ENCODE data around the gene AFDN. TPM values are rescaled to one million over a fixed set of nuclear protein-coding genes. Genes with fewer than 3 reads are reported as not detected.
"Not testable (repeated sequence)": the region's sequence is repeated elsewhere in the genome, so short reads cannot be mapped to it uniquely, and the experiment has no call there.

The AFDN gene
- total RNA-seq, 1 donor from 2014 or later: 166 TPM

DNA sequence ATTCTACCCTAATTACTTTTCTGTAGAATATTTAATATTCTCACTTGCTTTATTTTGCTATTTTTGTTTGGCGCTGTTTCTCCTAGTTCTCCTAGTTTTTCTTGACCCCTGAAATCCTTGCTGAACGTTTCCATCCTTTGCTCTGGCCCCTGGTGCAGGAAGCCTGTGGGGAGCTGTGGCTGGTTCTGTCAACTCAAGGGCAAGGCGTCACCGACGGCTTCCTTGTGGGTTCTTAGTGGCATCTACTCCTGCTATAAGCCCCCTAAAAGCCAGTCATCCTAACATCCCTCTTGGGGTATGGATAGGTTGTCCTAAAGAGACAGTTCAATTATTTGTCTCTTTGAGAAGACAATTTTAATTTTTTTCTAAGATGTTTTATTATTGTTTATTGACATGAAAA lies 133.9 kb downstream of the AFDN start:
- DNase-seq: no peak

DNA sequence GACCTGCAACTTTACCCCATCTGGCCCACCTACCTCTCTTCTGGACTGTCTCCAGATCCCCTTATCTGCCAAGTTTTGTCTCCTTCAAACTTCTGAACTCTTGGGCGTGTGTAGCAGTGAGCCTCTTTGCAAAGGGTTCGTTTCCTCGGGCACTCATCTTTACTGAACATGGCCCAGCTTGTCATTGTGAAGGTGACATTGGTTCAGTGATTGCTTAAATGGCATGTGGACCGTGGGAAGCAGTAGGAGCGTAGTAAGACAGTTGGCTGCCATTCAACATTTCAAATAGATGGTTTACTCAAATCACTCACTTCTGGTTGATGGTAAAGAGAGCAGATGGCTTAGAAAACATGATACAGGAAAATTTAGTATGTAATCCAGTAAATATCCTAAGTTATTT lies 136.0 kb downstream of the AFDN start:
- DNase-seq: no peak

DNA sequence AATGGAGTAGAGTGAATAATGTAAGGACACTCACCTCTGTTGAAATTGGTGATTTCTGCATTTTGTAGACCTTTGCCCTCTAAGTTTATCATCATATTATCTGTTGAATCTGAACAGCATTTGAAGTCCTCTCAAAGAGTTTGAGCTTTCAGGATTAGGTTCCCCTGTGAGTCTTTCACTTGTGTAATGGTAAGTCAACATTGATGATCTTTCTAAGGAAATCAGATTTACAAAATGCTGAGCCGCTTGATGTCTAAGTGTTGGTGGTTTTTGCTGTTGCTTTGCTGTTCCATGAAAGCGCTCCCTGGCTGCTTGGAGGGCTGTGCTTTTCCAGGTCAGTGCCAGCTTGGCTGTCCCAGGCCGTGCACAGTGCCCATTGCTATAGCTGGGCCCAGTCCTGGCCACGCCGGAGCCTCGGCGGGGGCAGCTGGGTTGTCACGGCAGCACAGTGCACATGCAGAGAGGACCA lies 136.9 kb downstream of the AFDN start:
- DNase-seq: no peak

DNA sequence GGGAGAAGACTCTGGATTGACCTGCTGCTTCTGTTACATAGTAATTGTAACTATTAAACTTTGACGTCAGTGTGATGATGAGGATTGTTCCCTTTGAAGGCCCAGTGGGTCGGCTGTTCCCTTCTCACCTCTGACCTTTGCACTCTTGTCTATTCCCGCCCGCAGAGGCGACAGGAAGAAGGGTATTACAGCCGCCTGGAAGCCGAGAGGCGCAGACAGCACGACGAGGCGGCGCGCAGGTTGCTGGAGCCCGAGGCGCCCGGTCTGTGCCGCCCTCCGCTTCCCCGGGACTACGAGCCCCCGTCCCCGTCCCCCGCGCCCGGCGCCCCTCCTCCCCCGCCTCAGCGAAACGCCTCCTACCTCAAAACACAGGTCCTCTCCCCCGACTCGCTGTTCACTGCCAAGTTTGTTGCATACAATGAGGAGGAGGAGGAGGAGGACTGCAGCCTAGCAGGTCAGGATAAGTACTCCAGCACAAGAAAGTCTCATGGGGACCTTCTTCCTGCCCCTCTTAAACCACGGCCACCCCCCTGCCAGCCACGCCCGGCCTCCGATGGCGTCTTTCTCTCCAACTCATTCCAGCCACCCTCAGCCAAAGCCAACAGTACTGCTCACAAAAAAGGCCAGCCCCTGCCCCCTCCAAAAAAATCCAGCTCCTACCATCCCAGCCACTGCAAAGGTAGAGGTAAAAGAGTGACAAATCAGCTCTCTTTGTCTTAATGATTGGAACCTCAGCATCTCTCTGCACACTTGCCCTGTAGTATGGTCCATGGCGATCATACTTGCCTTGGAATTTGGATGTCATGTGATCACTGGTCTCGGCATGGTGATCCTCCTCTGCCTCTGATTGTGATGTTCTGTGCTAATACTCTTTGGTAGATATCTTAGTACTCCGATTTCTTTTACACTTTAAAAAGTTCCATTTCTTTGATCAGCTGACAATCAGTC lies 139.2 kb downstream of the AFDN start:
- no peak for DNase-seq

DNA sequence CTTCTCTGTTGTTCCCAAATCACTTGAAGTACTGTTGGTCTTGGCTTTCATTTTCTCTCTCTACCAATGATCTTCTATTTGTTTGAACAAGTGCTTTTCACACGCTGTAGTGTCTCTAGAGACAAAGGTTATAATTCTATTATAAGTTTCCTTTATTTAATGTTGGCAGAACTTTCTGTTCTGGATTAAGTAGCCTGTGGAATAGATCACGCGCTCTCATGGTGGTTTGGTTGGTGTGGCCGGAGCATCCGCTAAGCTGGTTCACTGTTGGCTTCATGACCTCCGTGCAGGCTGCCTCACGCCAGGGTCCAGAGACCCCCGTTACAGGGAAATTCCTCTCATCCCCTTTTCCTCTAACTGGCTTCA lies 139.8 kb downstream of the AFDN start:
- no peak for DNase-seq

DNA sequence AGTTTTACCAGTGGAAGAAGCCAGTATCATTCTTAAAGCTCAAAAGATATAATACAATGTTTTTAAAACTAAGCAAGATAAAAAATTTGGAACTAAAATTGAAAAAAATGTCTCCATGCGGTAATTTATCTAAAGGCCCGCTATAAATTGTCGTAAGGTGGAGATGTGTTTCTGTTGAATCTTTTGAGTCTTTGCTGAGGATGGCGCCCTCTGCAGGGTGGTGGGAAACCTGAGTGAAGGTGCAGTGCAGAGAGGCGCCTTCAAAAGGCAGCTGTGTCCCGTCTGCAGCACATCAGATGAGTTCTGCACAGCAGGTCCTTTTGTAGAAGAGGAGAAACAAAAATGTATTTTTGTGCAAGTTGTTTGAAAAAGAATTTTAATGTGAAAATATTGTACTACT lies 141.4 kb downstream of the AFDN start:
- DNase-seq: peak; percentile 37

DNA sequence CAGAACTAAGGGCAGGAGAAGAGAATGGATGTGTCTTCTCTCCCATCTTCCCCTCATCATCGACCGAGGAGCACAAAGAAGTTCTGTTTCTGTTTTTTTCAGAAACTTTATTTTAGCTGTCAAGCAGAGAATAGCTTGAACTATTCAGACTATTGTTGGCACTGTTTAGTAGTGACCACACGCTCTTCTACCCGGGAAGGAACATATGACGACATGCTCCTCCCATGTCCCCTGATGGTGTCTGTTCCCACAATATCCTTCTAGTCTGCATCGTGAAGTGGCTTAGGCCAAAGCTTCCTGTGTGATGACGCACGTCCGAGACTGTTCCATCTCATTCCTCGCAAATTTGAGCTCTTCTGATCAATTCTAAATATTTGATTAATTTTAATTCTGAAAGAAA lies 143.5 kb downstream of the AFDN start:
- no peak for DNase-seq

DNA sequence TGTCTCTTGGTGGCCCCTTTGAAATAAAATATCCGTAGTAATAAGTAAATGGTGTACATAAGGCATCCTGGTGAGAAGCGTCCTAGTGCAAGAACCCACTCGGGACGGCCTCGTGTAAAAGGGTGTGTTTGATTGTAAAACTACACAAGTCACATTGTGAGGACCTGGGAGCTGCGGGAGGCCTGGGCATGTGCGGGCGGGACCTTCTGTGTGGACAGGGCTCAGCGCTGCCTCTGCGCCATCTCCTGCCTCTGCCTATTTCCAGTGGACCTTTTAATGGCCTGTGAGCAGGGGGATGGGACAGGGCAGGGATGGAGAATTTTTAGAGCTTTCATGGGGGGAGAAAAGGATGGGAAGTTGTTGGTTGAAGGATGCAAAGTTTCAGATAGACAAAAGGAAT lies 145.5 kb downstream of the AFDN start:
- no peak for DNase-seq

DNA sequence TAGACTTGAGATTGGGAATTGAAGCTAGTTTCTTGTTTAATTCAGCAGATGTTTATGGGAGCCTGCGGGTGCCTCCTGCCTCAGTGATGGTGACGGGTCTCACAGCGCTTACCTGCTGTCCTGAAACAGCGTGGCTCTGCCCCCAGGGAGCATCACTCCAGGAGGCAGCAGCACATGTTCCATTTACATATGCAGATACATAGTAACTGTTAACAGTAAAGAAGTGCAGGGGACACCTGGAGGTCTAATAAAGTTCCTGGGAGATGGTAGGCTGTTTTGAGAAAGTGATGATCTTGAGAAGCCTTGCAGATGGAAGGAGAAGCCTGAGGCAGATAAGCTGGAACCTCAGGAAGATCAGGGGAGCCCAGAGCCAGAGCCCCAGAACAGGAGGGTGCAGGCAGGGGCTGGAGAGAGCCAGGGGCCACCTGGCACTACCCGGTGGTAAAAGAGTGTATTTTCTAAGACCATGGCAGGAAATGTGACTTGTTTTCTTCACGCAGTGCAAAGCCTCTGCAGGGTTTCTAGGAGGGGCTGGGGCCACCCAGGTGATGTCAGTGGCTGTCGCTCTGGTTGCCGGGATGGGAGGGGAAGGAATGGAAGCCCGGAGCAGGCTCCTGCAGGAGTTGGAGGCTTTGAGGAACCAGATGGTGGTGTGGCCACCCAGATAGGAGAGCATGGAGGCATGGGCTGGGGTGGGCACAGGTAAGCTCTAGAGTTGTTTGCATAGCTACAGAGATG lies 146.6 kb downstream of the AFDN start:
- DNase-seq: no peak

DNA sequence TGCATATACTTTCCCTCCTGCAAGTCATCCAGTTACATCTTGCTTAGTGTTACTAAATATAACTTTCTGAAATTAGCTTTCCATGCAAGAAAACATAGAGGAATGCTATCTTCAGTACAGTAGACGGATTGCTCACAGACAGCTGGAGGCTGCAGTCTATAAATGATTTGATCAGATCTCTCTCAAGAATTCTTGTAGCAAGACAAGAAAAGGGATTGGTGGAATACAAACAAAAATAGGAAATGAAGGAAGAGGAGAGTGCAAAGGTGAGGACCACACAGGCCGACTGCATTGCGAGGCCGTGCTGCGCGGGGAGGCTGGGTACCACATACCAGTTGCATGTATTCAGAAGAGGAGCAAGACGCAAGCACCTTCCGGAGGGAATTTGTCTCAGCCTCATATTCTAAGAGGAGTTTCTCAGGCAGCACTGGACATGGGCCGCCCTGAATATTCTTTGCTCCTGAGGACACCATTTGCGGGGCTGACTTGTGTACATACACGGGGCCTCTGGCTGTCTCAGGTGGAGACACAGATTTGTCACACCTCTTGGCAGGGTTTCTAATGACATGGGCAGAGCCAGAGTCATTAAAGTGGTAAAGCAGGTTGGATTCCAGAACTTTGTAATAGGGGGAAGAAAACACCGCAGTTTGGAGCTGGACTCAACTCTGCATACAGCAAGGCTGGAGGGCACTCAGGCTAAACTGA lies 148.1 kb downstream of the AFDN start:
- DNase-seq: peak; percentile 15

DNA sequence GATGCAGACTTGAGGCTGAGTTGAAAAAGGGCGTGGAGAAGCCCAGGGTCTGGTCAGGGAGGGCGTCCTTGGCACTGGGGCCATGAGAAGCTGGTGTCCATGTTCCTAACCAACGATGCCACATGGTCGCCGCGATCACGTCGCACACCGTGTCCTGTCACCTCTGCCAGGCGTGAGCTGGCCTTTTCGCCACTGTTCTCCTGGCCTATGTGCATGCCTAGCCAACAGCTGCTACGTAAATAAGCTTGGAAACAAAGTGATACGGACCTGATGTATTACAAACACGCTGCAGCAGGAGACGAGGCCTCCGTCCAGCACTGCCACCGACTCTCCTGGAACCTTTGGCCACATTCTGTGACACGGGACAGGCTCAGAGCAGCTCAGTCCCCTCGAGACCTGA lies 148.7 kb downstream of the AFDN start:
- DNase-seq: no peak

DNA sequence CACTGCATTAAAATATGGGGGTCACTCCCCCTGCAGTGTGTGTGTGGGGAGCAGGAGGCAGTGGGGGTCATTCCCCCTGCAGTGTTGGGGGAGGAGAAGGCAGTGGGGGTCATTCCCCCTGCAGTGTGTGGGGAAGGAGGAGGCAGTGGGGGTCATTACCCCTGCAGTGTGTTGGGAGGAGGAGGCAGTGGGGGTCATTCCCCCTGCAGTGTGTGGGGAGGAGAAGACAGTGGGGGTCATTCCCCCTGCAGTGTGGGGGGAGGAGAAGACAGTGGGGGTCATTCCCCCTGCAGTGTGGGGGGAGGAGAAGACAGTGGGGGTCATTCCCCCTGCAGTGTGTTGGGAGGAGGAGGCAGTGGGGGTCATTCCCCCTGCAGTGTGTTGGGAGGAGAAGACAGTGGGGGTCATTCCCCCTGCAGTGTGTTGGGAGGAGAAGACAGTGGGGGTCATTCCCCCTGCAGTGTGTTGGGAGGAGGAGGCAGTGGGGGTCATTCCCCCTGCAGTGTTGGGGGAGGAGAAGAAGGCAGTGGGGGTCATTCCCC lies 149.5 kb downstream of the AFDN start:
- not testable (repeated sequence) for DNase-seq

DNA sequence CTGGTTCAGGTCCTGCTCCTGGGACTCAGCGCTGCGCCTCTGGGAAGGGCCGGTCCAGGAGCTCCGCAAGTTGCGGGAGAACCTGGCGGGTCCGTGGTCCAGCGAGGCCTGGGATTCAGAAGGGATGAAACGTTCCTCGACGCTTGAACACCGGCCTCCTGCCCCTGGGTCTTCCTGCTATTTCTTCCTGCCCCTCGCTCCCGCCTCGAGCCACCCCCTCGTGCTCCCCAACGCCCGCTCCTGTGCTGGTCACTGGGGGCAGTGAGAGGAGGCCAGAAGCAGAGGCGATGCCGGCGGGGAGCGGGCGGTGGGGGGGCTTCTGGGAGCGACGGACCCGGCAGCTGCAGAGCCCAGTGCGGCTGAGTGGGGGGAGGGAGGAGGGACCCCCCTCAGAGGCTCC lies 150.0 kb downstream of the AFDN start:
- no peak for DNase-seq

DNA sequence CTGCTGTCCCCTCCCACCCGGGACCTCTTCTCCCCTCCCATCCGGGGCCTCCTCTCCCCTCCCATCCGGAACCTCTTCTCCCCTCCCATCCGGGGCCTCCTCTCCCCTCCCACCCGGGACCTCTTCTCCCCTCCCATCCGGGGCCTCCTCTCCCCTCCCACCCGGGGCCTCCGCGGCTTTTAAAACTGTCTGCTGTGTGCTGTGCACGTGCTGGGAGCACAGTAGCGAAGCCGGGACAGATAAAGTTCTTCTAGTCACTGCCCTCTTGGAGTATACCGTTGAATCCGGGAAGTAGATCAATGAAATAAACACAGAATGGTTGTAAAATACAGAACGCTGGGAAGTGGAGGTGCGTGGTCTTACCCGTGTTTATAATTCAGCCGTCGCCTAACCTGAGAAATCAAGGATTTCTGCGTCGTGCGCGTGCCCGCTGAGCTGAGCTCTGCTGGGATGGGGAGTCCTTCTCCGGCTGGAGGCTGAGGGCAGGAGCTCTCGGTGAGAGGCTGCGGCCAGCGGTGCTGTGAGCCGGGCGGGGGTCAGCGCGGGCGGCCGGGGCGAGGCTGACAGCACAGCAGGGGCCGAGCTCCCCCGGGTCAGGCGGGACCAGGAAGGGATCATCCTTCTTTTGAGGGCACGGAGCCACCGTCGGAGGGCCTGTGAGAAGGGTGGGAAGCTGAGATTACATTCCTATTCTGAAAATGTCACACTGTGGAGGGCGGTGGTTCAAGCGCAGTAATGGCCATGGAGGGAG lies 151.2 kb downstream of the AFDN start:
- no peak for DNase-seq

DNA sequence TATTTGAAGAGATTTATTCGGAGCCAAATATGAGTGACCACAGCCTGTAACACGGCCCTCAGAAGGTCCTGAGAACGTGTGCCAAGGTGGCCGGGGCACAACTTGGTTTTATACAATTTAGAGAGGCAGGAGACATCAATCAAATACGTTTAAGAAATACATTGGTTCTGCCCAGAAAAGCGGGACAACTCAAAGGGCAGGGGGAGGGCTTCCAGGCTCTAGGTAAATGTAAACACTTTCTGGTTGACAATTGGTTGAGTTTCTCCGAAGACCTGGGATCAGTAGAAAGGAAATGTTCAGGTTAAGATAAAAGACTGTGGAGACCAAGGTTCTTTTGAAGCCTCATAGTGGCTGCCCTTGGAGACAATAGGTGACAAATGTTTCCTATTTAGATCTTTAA lies 151.9 kb downstream of the AFDN start:
- no peak for DNase-seq

DNA sequence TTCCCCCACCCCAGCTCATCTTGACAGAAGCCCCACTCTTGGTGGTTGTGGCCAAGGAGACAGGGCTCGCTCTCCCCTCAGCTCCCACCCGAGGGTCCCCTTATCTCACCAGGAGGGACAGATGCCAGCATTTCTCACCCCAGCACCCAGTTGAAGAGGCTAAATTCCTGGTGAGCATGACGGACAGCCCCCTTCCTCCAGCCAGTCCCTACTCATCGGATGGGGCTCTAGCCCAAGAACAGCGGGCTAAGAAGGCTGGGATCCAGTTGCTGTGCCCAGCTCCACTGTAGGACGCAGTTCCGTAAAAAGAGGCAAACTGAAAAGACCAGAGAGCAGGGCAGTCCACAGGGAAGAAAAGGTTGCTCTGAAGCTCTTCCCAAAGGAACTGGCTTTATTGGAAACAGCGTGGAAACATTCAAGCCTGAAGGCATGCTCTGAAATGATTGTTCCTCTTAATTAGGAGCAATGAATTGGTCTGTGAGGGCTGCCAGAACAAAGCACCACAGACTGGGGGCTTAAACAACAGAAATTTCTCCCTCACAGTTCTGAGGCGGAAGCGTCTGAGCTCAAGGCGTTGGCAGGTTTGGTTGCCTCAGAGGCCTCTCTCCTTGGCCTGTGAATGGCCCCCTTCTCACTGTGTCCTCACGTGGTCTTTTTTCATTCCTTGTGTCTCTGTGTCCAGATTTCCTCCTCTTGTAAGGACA lies 152.9 kb downstream of the AFDN start:
- no peak for DNase-seq

DNA sequence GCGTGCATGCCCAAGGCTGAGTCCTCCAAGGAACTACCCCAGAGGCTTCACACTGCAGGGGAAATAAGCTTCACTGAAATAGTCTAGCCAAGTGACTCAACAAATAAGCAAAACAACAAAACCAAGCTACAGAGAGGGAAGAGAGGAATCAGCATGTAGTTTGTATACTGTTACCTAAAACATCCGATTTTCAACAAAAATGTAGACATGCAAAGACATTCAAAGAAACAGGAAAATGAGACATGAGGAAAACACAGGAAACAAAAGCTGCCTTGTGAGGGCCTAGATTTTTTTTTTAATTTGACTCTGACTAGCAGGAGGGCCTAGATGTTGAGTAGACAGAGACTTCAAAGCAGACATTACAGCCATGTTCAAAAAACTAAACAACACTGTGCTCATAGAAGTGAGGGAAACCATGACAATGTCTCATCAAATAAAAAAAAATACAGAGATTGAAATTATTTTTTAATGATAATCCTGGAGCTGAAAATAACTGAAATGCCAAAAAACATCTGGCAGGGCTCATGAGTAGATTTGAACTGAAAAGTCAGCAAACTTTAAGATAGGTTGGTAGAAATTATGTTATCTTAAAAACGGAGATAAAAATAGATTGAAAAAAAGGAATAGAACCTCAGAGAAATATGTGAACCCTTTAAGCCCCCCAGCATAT lies 154.3 kb downstream of the AFDN start:
- peak; percentile 39 for DNase-seq

DNA sequence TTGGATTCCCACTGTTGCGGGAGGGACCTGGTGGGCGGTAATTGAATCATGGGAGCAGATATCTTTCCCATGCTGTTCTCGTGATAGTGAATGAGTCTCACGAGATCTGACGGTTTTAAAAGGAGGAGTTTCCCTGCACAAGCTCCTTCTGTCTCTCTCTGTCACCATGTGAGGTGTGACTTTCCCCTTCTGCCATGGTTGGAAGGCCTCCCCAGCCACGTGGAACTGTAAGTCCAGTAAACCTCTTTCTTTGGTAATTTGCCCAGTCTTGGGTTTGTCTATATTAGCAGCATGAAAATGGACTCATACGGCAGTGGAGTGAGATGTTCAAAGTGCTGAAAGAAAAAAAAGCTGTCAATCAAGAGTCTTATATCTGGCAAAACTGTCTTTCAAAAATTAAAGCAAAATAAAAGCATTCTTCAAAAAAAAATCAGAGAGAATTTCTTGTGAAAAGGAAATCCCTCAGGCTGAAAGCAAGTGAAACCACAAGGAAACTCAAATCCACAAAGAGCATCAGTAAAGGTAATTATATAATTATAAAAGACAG lies 155.3 kb downstream of the AFDN start:
- no peak for DNase-seq

DNA sequence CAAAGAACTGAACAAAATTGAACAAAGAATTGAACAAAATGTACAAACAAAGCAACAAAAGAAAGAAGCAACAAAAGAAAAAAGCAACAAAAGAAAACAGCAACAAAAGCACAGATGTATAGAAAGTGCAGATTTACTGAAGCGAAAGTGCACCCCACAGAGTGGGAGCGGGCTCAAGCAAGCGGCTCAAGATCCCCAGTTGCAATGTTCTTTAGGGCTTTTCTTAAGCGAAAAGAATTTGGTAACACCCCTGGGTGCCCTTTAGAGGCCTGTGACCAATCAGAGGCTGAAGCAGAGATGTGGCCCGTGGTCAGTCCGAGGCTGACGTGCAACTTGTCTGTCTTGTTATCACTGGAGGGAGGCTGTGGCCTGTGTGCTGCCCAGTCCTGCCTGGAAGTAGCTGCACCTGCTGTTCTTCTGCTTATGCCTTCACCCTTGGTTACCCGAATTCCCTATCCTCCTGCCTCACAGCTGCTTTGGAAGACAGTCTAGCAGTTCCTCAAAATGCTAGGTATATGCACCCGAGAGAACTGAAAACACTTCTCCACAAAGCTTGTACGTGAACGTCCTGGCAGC lies 157.5 kb downstream of the AFDN start:
- no peak for DNase-seq

DNA sequence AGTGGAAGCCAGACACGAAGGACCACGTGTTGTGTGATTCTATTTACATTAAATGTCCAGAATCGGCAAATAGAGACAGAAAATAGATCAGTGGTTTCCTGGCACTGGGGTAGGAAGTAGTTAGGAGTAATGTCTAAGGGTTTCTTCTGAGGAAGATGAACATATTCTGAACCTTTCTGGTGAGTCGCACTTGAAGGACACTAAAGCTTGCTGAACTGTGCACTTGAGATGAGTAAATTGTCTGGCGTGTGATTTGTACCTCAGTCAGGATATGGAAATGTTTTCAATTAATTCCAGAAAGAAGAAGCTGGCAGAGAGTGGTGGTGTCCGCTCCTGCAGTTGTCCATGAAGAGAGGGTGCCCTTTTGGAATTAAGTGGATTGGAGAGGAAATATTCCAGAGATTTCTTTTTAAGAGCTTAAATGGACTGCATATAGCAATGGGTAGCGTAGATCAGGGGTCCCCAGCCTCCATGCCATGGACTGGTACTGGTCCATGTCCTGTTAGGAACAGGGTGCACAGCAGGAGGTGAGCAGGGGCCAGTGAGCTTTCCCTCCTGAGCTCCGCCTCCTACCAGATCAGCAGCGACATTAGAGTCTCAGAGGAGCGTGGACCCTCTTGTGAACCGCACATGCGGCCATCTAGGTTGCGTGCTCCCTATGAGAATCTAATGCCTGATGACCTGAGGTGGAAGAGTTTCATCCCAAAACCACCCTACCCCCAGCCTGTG lies 158.3 kb downstream of the AFDN start:
- no peak for DNase-seq

Data from dermis blood vessel endothelial cell (primary cell).